GM12878 (cell line): ENCODE measurements around the gene PSMB10.

Experiments used
- ATF2 ChIP-seq: IDR thresholded peaks from 2 replicates; pipeline ENCODE4 v1.6.1; 2012; ENCODE audit warnings: low read length, inconsistent platforms
- CTCF ChIP-seq, 3 experiments: IDR thresholded peaks in 2 of 3; conservative IDR thresholded peaks in 1 of 3; 2 replicates each; pipeline ENCODE4 v1.5.1; 2011; ENCODE audit warnings: low read depth in 3 of 3, low read length in 3 of 3, mild to moderate bottlenecking in 3 of 3, control low read depth in 2 of 3, moderate library complexity in 2 of 3, inconsistent platforms in 1 of 3, mixed read lengths in 1 of 3; ENCODE audit not compliant: control insufficient read depth in 2 of 3, insufficient read depth in 1 of 3; ENCODE audit errors: extremely low read depth in 1 of 3
- EZH2 ChIP-seq: IDR thresholded peaks from 2 replicates; pipeline ENCODE4 v1.6.1; 2012; ENCODE audit warnings: low read depth, mild to moderate bottlenecking, control low read depth, inconsistent platforms, low read length, borderline replicate concordance; ENCODE audit not compliant: control insufficient read depth
- KDM1A ChIP-seq: fragments of 200-600 bp; sonication (generic); IDR thresholded peaks from 2 replicates; pipeline ENCODE4 v1.6.1; 2016; ENCODE audit warnings: borderline replicate concordance
- SIX5 ChIP-seq: IDR thresholded peaks from 2 replicates; pipeline ENCODE4 v1.6.1; 2011; ENCODE audit warnings: mild to moderate bottlenecking, low read depth, low read length, moderate library complexity; ENCODE audit not compliant: severe bottlenecking
- SMC3 ChIP-seq: IDR thresholded peaks from 2 replicates; pipeline ENCODE4 v1.6.1; 2011; ENCODE audit warnings: low read length, improper control_type of control experiment, borderline replicate concordance
- SREBF1 ChIP-seq: IDR thresholded peaks from 2 replicates; pipeline ENCODE4 v1.6.1; 2012; ENCODE audit warnings: mild to moderate bottlenecking, low read length

GRCh38 chr16:67941469-67942199 lies 5.0 kb upstream of the PSMB10 start:
- no peak for TF ChIP-seq SMC3
- TF ChIP-seq KDM1A: no peak
- TF ChIP-seq CTCF (IDR thresholded peaks at IDR 0.05 in 2 of 3, conservative IDR thresholded peaks at IDR 0.05 in 1 of 3; ENCODE audit: control insufficient read depth in 2 of 3, extremely low read depth in 1 of 3, insufficient read depth in 1 of 3, low read depth in 3 of 3, low read length in 3 of 3): no peak
- TF ChIP-seq SIX5: no peak
- TF ChIP-seq EZH2: no peak
- no peak for TF ChIP-seq ATF2
- TF ChIP-seq SREBF1: no peak
